Mesothelial cell of epicardium (in vitro differentiated cells): Measurements from ENCODE around the gene DAB2IP. TPM values are rescaled to one million over a fixed set of nuclear protein-coding genes. Genes with fewer than 3 reads are reported as not detected.
A peak's percentile ranks its signal among the peaks of the same experiment; 100 is the strongest.

Source experiments
- DNase-seq, 2 experiments: peaks; one replicate each; pipeline ENCODE4 v3.0.0; 2021; ENCODE audit warnings: low spot score in 2 of 2; ENCODE audit not compliant: unreplicated experiment in 2 of 2
- H3K27ac Mint-ChIP-seq: 2 replicates; pipeline ENCODE4 v1.8.0; 2021; ENCODE audit warnings: mixed read lengths
- H3K27me3 Mint-ChIP-seq: 2 replicates; pipeline ENCODE4 v1.8.0; 2021; ENCODE audit warnings: low read depth, mixed read lengths
- H3K36me3 Mint-ChIP-seq: 2 replicates; pipeline ENCODE4 v1.8.0; 2021; ENCODE audit warnings: mixed read lengths
- H3K4me1 Mint-ChIP-seq: 2 replicates; pipeline ENCODE4 v1.8.0; 2021; ENCODE audit warnings: mixed read lengths
- H3K4me3 Mint-ChIP-seq: 2 replicates; pipeline ENCODE4 v1.8.0; 2021; ENCODE audit warnings: mild to moderate bottlenecking, moderate library complexity, mixed read lengths
- H3K9me3 Mint-ChIP-seq: 2 replicates; pipeline ENCODE4 v1.8.0; 2021; ENCODE audit warnings: mixed read lengths
- total RNA-seq: library from RNA; stranded (reverse); gene quantifications from 3 replicates; pipeline ENCODE4 v1.2.1, GENCODE V29; 2021
- TF ChIP-seq, protein P1 (sequence below): fragments of 200-600 bp; sonication (generic); IDR thresholded peaks from one replicate; pipeline ENCODE4 v1.5.0; 2021; ENCODE audit warnings: antibody characterized with exemption; ENCODE audit not compliant: unreplicated experiment

Gene DAB2IP
- total RNA-seq, 1 donor from 2014 or later: 75.7 TPM

DNA sequence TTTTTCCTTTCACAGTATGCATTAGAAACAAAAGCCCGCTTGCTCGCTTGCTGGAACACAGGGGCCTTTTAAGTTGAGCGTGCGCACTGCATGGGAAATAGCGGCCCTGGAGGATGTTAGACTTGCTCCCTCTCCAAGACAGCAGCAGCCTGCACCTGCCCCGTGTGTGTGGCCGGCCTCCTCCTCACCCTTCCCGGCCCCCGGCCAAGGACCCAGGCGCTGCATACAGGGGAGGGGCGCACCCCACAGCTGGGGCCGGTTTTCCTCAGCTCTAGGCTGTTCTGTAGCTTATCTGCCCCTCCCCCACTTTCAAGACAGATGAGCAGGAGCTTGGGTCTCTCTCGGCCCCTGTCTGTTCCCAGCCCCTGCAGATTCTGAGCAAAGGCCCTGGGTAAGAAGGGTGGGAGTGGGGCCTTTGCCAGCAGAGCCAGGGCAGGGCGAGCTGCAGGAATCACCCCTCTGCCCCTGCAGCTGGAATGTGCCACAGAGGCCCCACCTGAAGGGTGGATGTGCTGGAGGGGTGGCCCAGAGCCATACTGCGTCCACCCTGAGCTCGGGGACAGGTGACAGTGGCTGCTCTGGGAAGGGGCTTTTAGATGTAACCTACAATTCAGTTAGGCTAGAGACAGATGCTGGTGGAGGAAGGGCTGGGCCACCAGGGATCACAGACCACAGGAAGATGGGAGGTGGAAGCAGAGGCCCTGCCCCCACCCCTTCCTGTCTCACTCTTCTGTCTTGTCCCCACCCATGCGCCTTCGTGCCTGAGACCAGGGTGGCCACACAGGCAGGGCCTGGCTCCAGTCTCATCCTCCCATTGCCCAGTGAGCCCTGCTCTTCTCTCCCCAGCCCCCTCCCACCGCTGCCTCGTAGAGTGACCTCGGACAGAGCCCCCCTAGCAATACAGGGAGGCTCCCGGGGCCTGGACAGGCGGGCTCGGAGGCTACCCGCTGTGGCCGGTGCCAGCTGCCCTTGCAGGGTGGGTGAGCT, 132.4 kb downstream of the DAB2IP start:
- Mint-ChIP-seq H3K36me3 (peaks cover 23% of the 10 kb centered on the region), H3K27ac (no peak overlapping the region), H3K4me1 (peaks cover 6% of the 10 kb centered on the region), H3K27me3 (no peaks in the 10 kb centered on the region), H3K9me3 (peaks cover 5% of the 10 kb centered on the region), H3K4me3 (no peak overlapping the region)
- TF ChIP-seq, protein P1, sequence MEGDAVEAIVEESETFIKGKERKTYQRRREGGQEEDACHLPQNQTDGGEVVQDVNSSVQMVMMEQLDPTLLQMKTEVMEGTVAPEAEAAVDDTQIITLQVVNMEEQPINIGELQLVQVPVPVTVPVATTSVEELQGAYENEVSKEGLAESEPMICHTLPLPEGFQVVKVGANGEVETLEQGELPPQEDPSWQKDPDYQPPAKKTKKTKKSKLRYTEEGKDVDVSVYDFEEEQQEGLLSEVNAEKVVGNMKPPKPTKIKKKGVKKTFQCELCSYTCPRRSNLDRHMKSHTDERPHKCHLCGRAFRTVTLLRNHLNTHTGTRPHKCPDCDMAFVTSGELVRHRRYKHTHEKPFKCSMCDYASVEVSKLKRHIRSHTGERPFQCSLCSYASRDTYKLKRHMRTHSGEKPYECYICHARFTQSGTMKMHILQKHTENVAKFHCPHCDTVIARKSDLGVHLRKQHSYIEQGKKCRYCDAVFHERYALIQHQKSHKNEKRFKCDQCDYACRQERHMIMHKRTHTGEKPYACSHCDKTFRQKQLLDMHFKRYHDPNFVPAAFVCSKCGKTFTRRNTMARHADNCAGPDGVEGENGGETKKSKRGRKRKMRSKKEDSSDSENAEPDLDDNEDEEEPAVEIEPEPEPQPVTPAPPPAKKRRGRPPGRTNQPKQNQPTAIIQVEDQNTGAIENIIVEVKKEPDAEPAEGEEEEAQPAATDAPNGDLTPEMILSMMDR: no peak
- DNase-seq: peak in 1 of 2 experiments; percentile 14

DNA sequence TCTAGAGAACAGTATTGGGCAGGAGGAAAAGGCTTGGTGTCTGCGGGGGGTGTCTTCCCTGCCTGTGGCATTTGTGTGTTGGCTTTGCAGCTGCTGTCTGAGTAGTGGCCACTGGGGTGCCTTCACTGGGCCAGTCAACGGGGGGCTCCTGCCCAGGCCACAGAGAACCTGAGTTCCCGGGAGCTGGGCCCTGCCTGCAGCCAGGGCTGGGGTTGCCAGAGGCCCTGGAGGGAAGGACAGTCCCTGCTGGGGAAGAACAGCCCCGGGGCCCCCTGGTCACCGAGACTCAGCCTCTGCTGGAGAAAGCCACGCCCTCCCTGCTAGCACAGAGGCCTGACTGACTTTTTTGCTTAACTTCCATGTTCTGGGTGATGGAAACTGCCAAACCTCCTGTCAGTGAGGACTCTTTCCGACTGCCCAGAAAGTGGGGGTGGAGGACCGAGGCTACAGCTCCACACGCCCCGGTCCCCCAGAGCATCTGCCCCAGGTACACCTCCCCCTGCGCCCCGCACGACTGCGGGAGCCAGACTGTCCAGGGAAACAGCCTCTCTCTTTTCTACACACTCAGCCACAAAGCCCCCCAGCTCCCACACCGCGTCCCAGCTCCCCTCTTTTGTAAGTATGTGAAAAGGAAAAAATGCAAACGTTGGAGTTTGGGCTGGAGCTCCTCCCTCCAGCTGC, 133.4 kb downstream of the DAB2IP start:
- Mint-ChIP-seq H3K9me3 (no peaks in the 10 kb centered on the region), H3K27ac (peak overlapping the region; percentile 54), H3K36me3 (peaks cover 14% of the 10 kb centered on the region), H3K4me1 (peaks cover 6% of the 10 kb centered on the region), H3K27me3 (no peaks in the 10 kb centered on the region), H3K4me3 (no peak overlapping the region)
- TF ChIP-seq, protein P1: no peak
- DNase-seq: peak in 1 of 2 experiments; percentile 16

DNA sequence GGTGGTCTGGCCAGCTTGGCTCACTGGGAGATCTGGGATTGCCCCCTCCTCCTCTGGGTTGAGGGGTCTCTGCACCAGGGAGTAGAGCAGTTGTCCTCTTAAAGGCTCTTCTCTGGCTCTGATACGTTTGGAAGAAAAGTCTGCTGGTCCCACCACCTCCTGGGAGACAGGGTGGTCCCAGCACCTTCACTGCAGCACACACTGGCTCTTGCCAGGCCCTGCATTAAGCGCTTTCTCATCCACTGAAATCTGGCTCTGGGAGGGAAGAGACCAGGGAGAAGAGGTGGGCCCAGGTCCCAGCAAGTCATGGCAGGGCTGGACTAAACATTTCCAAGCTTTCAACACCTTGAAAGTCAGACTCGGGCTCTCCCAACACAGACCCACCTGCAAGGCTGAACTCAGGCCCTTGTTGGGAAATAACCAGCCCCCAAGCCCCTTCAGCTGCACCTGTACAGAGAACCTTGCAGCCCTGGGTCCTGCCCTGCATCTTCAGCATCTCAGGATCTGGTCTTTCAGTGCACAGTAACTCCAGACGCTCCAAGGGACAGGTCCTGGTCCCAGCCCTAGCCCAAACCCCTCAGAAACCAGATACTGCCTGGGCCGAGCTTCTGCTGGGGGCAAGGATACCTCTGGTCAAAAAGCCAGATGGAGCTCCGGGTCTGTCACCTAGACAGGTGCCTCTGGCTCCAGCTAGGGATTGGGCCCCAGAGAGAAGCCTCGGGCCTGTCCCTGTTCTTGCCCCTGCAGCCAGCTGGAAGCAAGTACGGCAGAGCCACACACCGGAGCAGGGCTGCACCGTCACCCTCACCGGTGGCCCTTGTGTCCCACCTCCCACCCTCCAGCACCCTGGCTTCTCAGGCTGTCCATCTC, 134.5 kb downstream of the DAB2IP start:
- no peaks in the 10 kb centered on the region for H3K27me3 Mint-ChIP-seq

DNA sequence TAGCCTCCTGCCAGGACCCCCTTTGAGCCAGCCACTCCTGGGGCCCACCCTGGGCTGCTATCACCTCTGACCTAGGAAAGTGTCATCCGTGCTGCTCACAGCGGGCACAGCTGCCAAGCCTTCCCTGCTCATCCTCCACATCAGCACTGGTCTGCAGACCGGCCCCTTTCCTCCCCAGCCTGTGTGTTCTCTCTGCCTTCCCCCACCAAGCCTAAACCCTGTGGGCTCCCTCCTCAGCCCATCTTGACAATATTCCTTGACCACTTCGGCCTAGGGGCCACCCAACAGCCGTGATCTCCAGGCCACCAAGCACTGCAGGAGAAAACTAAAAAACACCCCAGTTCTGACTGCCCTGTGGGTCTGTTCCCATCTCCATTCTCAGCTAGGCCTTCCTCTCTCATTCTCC, 135.1 kb downstream of the DAB2IP start:
- H3K9me3 Mint-ChIP-seq: no peaks in the 10 kb centered on the region
- H3K4me3 Mint-ChIP-seq: no peak overlapping the region
- H3K27ac Mint-ChIP-seq: no peak overlapping the region
- no peaks in the 10 kb centered on the region for H3K27me3 Mint-ChIP-seq
- peaks cover 10% of the 10 kb centered on the region for H3K36me3 Mint-ChIP-seq
- H3K4me1 Mint-ChIP-seq: peaks cover 6% of the 10 kb centered on the region
- TF ChIP-seq, protein P1: no peak
- DNase-seq: no peak

More for the DNA sequence above, 134.5 kb downstream of the DAB2IP start:
- Mint-ChIP-seq H3K9me3 (no peaks in the 10 kb centered on the region), H3K27ac (no peak overlapping the region), H3K4me1 (peaks cover 6% of the 10 kb centered on the region), H3K36me3 (peaks cover 10% of the 10 kb centered on the region), H3K4me3 (no peak overlapping the region)
- TF ChIP-seq, protein P1: no peak
- DNase-seq: no peak

DNA sequence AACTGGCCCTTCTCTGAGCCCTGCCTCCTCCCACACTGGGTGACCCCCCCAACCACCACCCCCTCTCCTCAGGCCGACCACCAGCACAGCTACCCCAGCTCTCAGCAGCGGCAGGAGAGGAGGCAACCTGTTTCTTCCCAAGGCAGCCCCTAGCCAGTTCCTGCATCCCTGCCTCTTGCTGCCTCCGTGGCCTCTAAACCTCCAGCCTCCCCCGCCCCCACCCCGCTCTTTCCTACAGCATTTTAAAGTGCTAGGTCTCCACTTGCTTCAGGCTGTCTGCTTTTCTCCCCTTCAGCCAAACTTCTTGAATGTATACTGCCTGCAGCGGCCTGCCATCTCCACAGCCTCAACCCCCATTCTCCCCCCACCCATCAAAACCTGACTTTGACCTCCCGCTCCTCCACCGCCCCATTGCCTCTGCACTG, 135.6 kb downstream of the DAB2IP start:
- H3K4me1 Mint-ChIP-seq: peaks cover 6% of the 10 kb centered on the region
- TF ChIP-seq, protein P1: no peak
- no peaks in the 10 kb centered on the region for H3K9me3 Mint-ChIP-seq
- H3K27ac Mint-ChIP-seq: no peak overlapping the region
- no peaks in the 10 kb centered on the region for H3K27me3 Mint-ChIP-seq
- no peak overlapping the region for H3K4me3 Mint-ChIP-seq
- DNase-seq: no peak
- H3K36me3 Mint-ChIP-seq: peaks cover 10% of the 10 kb centered on the region
